H1 (cell line): ENCODE measurements around the gene HINT2. TPM values are rescaled to one million over a fixed set of nuclear protein-coding genes. Genes with fewer than 3 reads are reported as not detected.
A peak's percentile ranks its signal among the peaks of the same experiment; 100 is the strongest.

Source experiments
- ASH2L ChIP-seq: fragments of 200-600, 300-600 bp; sonication (generic); IDR thresholded peaks from one replicate; pipeline ENCODE4 v1.7.1; 2017; ENCODE audit warnings: low read length
- BCL11A ChIP-seq, 2 experiments: IDR thresholded peaks; one replicate each; pipeline ENCODE4 v1.6.1; 2011; ENCODE audit warnings: low read depth in 2 of 2, low read length in 2 of 2, mild to moderate bottlenecking in 2 of 2
- CBX5 ChIP-seq: fragments of 300-800, 300-1000 bp; sonication (generic); IDR thresholded peaks from 2 replicates; pipeline ENCODE4 v1.7.1; 2016; ENCODE audit warnings: antibody characterized with exemption, low read length, low read depth
- CHD1 ChIP-seq: IDR thresholded peaks from 2 replicates; pipeline ENCODE4 v1.6.1; 2012; ENCODE audit warnings: low read depth, low read length, improper control_type of control experiment
- GTF2F1 ChIP-seq: IDR thresholded peaks from 2 replicates; pipeline ENCODE4 v1.6.1; 2012; ENCODE audit warnings: low read depth, low read length, improper control_type of control experiment, borderline replicate concordance
- HDAC2 ChIP-seq, 2 experiments: fragments of 300-600 bp in 1 of 2; sonication (generic) in 1 of 2; IDR thresholded peaks; 2 replicates each; pipeline ENCODE4 v1.6.1; 2011 to 2012; ENCODE audit warnings: low read depth in 2 of 2, low read length in 2 of 2, mild to moderate bottlenecking in 2 of 2, moderate library complexity in 2 of 2, borderline replicate concordance in 1 of 2, inconsistent platforms in 1 of 2
- HDAC6 ChIP-seq: IDR thresholded peaks from one replicate; pipeline ENCODE4 v1.7.1; 2012; ENCODE audit warnings: low read depth, mild to moderate bottlenecking, inconsistent platforms, low read length, moderate library complexity
- KDM5A ChIP-seq: fragments of 200-600 bp; IDR thresholded peaks from 2 replicates; pipeline ENCODE4 v1.7.1; 2012; ENCODE audit warnings: mild to moderate bottlenecking, low read length, inconsistent platforms, mixed read lengths
- MAFK ChIP-seq: IDR thresholded peaks from 2 replicates; pipeline ENCODE4 v1.6.1; 2012; ENCODE audit warnings: low read depth, mild to moderate bottlenecking, improper control_type of control experiment, low read length
- NANOG ChIP-seq: IDR thresholded peaks from 2 replicates; pipeline ENCODE4 v1.6.1; 2011; ENCODE audit warnings: low read length, low read depth, mild to moderate bottlenecking, inconsistent platforms; ENCODE audit not compliant: insufficient read depth, poor library complexity, severe bottlenecking
- NRF1 ChIP-seq: IDR thresholded peaks from 2 replicates; pipeline ENCODE4 v1.6.1; 2011; ENCODE audit warnings: mild to moderate bottlenecking, low read depth, low read length, improper control_type of control experiment
- RBBP5 ChIP-seq: IDR thresholded peaks from 2 replicates; pipeline ENCODE4 v1.7.1; 2012; ENCODE audit warnings: low read depth, mild to moderate bottlenecking, inconsistent platforms, low read length, moderate library complexity, borderline replicate concordance
- SIN3A ChIP-seq, 2 experiments: IDR thresholded peaks in 1 of 2; conservative IDR thresholded peaks in 1 of 2; 2 replicates each; pipeline ENCODE4 v1.6.1; 2011 to 2012; ENCODE audit warnings: low read length in 2 of 2, improper control_type of control experiment in 1 of 2, low read depth in 1 of 2, mild to moderate bottlenecking in 1 of 2
- SP1 ChIP-seq: IDR thresholded peaks from 2 replicates; pipeline ENCODE4 v1.6.1; 2011; ENCODE audit warnings: low read depth, low read length
- SP2 ChIP-seq: IDR thresholded peaks from 2 replicates; pipeline ENCODE4 v1.6.1; 2012; ENCODE audit warnings: mild to moderate bottlenecking, low read length, inconsistent platforms
- SRF ChIP-seq: IDR thresholded peaks from 2 replicates; pipeline ENCODE4 v1.6.1; 2011; ENCODE audit warnings: mild to moderate bottlenecking, low read depth, low read length, moderate library complexity
- TAF1 ChIP-seq: IDR thresholded peaks from 2 replicates; pipeline ENCODE4 v1.6.1; 2011; ENCODE audit warnings: mild to moderate bottlenecking, low read depth, low read length
- TBP ChIP-seq: IDR thresholded peaks from 2 replicates; pipeline ENCODE4 v1.6.1; 2011; ENCODE audit warnings: low read depth, low read length, improper control_type of control experiment
- TCF12 ChIP-seq: IDR thresholded peaks from 2 replicates; pipeline ENCODE4 v1.6.1; 2011; ENCODE audit warnings: low read depth, mild to moderate bottlenecking, low read length
- polyA plus RNA-seq, 7 experiments: library from polyadenylated mRNA; depleted of rRNA in 3 of 7; stranded (reverse) in 5 of 7; unstranded in 2 of 7; fragments of >200 nt in 5 of 7; fragments of 200-250 nt in 2 of 7; gene quantifications; 1 replicate in 5 of 7; 2 replicates in 1 of 7; 4 replicates in 1 of 7; pipeline versions ENCODE4 v1.2.1 to v1.2.3, GENCODE V29; 2011 to 2013; ENCODE audit warnings: missing spikeins in 2 of 7, mixed read lengths in 2 of 7
- total RNA-seq: library from RNA; stranded (reverse); fragmentation: NEBNext Ultra II Directional; extraction: Animal tissue kit (Norgen Biotek cat#: 25700); gene quantifications from 2 replicates; pipeline ENCODE4 v1.2.1, GENCODE V29; 2021
- TF ChIP-seq, protein P1 (sequence below): IDR thresholded peaks from 2 replicates; pipeline ENCODE4 v1.6.1; 2011; ENCODE audit warnings: low read depth, mild to moderate bottlenecking, low read length; ENCODE audit not compliant: insufficient read depth
- TF ChIP-seq, protein P2 (sequence below): IDR thresholded peaks from 2 replicates; pipeline ENCODE4 v1.6.1; 2012; ENCODE audit warnings: low read length, inconsistent platforms
- TF ChIP-seq, protein P3 (sequence below): IDR thresholded peaks from 2 replicates; pipeline ENCODE4 v1.6.1; 2011; ENCODE audit warnings: low read length, improper control_type of control experiment

The HINT2 gene
- total and polyA plus RNA-seq, 2 of the 8 experiments (the other 6 are each of a cell fraction or from before 2014, with no cell fraction given), result 32.1 to 51.2 TPM

DNA sequence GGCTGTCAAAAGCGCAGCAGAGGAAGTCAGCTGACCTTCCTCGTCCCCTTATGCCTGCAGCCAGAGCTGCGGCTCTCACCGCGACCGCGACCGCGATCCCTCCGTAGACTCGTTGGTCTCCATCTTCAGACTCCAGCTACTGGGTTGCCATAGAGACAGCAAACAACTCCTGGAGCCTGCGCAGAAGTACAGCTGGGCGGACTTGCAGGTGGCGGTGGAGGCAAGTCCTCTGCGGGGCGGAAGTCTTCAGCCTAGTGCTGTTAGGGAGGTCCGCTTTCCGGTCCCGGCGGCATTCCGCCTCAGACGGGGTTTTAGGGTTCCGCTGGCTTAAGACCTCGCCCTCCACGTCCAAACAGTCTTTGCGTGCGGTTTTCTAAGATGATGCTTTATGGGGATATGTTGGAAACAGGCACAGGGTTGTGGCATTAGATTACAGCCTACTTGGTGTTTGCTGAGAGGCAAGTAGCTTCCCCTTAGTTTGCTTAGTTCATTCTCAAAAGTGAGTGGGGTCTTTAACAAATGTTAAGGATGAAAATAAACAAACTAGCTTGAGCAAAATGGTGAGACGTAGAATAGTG lies 2.7 kb downstream of the HINT2 start, which contains the start of gene SPAG8 (continued):
- peak; percentile 61 for TF ChIP-seq TAF1
- no peak for TF ChIP-seq GTF2F1
- TF ChIP-seq BCL11A (IDR thresholded peaks at IDR 0.05; ENCODE audit: low read depth in 2 of 2, low read length in 2 of 2), result no peak
- TF ChIP-seq KDM5A, result no peak
- peak; percentile 81 for TF ChIP-seq NRF1
- TF ChIP-seq, protein P1, sequence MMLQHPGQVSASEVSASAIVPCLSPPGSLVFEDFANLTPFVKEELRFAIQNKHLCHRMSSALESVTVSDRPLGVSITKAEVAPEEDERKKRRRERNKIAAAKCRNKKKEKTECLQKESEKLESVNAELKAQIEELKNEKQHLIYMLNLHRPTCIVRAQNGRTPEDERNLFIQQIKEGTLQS, result no peak
- 0 out of 2 replicates have a peak, but pooled peaks have one; percentile 19 for TF ChIP-seq SP1
- TF ChIP-seq TBP, result peak; percentile 74
- peak; percentile 26 for TF ChIP-seq ASH2L
- TF ChIP-seq CHD1, result no peak
- TF ChIP-seq HDAC2 (IDR thresholded peaks at IDR 0.05; ENCODE audit: borderline replicate concordance in 1 of 2, low read depth in 2 of 2, low read length in 2 of 2), result no peak; a peak in 1 of 4 replicates
- TF ChIP-seq TCF12, result peak; percentile 24; the same call in 1 of the 2 replicates
- TF ChIP-seq CBX5, result no peak
- TF ChIP-seq MAFK, result no peak
- TF ChIP-seq SP2, result no peak
- TF ChIP-seq HDAC6, result no peak
- peak; percentile 33; the same call in 1 of the 2 replicates for TF ChIP-seq SRF
- TF ChIP-seq RBBP5, result no peak
- TF ChIP-seq NANOG, result no peak
- TF ChIP-seq, protein P2, sequence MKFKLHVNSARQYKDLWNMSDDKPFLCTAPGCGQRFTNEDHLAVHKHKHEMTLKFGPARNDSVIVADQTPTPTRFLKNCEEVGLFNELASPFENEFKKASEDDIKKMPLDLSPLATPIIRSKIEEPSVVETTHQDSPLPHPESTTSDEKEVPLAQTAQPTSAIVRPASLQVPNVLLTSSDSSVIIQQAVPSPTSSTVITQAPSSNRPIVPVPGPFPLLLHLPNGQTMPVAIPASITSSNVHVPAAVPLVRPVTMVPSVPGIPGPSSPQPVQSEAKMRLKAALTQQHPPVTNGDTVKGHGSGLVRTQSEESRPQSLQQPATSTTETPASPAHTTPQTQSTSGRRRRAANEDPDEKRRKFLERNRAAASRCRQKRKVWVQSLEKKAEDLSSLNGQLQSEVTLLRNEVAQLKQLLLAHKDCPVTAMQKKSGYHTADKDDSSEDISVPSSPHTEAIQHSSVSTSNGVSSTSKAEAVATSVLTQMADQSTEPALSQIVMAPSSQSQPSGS, result 0 out of 2 replicates have a peak, but pooled peaks have one; percentile 37
- TF ChIP-seq, protein P3, sequence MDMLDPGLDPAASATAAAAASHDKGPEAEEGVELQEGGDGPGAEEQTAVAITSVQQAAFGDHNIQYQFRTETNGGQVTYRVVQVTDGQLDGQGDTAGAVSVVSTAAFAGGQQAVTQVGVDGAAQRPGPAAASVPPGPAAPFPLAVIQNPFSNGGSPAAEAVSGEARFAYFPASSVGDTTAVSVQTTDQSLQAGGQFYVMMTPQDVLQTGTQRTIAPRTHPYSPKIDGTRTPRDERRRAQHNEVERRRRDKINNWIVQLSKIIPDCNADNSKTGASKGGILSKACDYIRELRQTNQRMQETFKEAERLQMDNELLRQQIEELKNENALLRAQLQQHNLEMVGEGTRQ, result no peak
- peak; percentile 90 to 98 for TF ChIP-seq SIN3A (conservative IDR thresholded peaks at IDR 0.05 in 1 of 2, IDR thresholded peaks at IDR 0.05 in 1 of 2; ENCODE audit: low read depth in 1 of 2, low read length in 2 of 2)
